Fibroblast of villous mesenchyme (primary cell): ENCODE measurements around the gene RAP1GAP2. TPM values are rescaled to one million over a fixed set of nuclear protein-coding genes. Genes with fewer than 3 reads are reported as not detected.
A peak's percentile ranks its signal among the peaks of the same experiment; 100 is the strongest.

Experiments used
- DNase-seq: peaks from one replicate; pipeline ENCODE4 v3.0.0-alpha.2; 2010; ENCODE audit warnings: low read depth
- H3K4me3 ChIP-seq: 2 replicates; pipeline ENCODE4 v1.5.1; 2011; ENCODE audit warnings: low read depth, mild to moderate bottlenecking, low read length
- CTCF ChIP-seq: IDR thresholded peaks from 2 replicates; pipeline ENCODE4 v1.5.1; 2012; ENCODE audit warnings: low read depth, mild to moderate bottlenecking, low read length; ENCODE audit not compliant: insufficient read depth
- total RNA-seq: library from RNA; depleted of rRNA; stranded (reverse); fragments of >200 nt; gene quantifications from 2 replicates; pipeline ENCODE4 v1.2.3, GENCODE V29; 2012

RAP1GAP2 gene
- total RNA-seq, 1 donor: 5.2 TPM

DNA sequence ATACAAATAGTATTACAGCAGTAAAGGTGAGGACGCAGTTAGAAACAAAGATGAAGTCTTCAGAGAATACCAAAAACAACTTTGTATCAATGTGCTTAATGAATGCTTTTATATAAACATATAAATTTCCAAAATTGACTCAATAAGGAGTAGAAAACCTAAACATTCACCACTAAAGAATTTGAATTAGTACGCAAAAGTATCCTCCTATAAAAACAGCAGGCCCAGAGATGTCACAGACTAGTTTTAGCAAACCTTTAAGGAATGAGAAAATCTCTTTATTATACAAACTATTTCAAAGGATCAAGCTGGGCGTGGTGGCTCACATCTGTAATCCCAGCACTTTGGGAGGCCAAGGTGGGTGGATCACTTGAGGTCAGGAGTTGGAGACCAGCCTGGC is 180.9 kb downstream of the RAP1GAP2 start:
- no peak for DNase-seq
- no peak for TF ChIP-seq CTCF

DNA sequence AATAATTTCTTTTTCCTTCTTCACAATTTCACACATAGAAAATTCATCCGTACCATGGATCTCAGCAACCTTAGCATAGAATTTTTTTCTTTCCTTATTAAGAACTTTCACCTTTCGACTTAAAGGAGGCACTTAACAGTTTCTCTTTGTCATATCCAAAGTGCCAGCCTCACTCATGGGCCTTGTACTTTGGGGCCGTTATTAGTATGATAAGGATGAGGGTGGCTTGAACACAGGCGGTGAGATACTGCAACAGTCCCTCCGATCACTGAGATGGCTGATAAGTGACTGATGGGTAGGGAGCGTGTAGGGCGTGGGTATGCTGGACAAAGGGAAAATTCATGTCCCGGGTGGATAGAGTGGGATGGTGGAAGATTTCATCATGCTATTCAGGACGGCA is 181.9 kb downstream of the RAP1GAP2 start:
- TF ChIP-seq CTCF: no peak
- no peak overlapping the region for H3K4me3 ChIP-seq
- no peak for DNase-seq

More for the DNA sequence above, 180.9 kb downstream of the RAP1GAP2 start:
- H3K4me3 ChIP-seq: no peak overlapping the region

DNA sequence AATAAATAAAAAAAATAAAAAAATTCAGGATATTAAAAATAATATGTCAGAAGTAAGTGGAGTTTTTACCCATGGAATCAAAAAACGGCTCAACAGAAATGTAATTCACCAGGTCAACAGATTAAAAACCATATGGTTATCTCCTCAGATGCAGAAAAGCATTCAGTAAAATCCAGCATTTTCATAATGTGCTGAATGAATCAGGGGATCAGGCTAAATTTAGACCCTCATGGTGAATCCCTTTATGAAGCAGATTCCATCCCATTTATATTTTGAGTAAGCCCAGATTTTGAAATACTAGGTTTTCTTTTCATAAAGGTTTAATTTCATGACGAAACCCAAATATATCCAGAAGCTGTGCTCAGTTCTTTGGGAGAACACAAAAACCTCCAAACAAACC is 182.8 kb downstream of the RAP1GAP2 start:
- no peak for DNase-seq
- TF ChIP-seq CTCF: no peak
- H3K4me3 ChIP-seq: no peak overlapping the region

DNA sequence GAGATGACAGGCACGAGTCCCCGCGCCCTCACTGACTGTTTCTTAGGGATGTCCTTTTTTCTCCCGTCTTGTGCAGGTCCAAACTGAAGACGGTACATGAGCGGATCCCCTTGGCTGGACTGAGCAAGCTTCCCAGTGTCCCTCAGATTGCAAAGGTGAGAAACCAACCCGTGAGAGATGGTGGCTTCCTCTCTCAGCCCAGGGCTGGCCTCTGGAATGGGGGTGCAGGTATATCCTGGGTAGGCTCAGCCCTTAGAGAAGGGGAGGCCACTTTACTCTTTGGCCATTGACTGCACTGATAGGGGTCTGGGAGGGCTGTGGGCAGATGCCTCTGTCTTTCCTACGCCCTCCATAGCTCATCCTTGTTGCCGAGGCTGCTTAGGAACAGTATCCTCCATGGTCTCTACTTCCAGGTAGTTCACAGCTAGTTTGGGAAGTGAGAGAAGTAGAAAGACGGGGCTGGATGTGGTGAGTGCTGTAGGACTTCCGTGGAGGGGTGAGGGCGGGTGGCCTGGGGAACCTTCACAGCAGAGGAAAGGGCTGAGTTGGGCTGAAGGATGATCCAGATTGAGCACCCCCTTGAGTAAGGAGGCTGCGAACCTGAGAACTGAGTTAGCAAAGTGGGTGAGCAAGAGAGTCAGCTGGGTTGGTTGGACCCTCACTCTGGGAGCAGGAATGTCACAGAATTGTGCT is 184.1 kb downstream of the RAP1GAP2 start:
- no peak for TF ChIP-seq CTCF
- H3K4me3 ChIP-seq: no peak overlapping the region
- DNase-seq: no peak

- DNase-seq: no peak
- TF ChIP-seq CTCF: no peak
Observed at GRCh38 chr17:2980904-2981246, 184.6 kb downstream of the RAP1GAP2 start.

GRCh38 chr17:2981325-2981724 is 185.1 kb downstream of the RAP1GAP2 start:
- no peak overlapping the region for H3K4me3 ChIP-seq
- no peak for TF ChIP-seq CTCF
- no peak for DNase-seq

More at GRCh38 chr17:2980904-2981246, 184.6 kb downstream of the RAP1GAP2 start:
- no peak overlapping the region for H3K4me3 ChIP-seq

DNA sequence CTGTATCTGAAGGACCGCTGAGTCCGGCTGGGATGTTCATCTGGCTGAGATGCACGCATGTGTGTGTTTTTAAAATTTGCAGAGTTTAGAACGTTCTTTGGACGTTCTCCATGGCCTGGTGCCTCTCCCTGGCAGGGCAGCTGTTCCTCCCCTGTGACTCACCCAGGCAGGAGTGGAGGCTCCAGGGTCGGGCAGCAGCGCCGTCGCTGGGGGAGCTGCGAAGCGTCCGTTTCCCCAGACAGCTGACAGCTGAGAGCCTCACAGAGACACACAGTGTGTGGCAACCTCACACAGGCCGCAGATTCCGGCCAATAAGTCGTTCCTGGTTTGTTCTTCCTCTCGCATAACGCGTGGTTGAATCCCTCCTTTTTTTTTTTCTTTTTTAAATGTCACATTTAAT is 186.6 kb downstream of the RAP1GAP2 start:
- peak; percentile 93 for DNase-seq
- peak overlapping the region; percentile 6 for H3K4me3 ChIP-seq
- TF ChIP-seq CTCF: peak; percentile 36
